Measurements from ENCODE around the gene SERPINB3.
"Not testable (repeated sequence)": the region's sequence is repeated elsewhere in the genome, so short reads cannot be mapped to it uniquely, and the experiment has no call there.

Gene SERPINB3

DNA sequence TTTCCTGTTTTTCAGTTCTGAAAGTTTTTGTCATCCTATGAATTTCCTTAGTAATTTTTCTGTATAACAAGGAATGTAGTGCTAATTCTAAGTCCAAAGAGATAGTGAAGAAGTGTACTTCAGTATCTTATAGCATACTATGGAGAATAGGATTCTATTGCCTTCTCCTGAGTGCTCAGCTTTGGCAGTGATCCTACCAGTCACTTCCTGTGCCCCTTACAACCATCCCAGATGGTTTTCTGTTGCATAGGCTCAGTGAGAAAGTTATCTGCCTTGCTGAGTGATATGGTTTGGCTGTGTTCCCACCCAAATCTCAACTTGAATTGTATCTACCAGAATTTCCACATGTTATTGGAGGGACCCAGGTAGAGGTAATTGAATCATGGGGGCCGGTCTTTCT, 17.0 kb downstream of the SERPINB3 start:
- not testable (repeated sequence) for DNase-seq

DNA sequence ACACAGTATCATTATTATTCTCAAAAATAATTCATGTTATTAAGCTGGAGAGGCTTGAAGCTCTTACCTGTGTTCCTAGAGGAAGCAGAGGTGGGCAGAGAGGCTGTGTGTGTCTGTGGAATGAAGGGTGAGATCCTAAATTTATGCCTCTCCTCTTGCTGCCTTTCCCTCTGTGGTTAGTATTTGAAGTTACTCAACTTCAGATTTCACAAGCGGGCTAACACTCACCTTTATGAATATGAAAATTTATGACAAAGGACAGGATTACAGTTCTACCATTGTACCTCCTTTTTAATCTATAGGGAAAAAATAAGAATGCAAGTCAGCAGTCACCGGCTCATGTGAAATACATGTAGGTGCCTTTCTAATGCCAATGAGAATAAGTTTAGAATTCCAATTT, 17.6 kb downstream of the SERPINB3 start, which contains the start of gene SERPINB4:
SERPINB4 (minus strand) TSS at position 115 of the 400 bp plus-strand sequence. CDS start 679 bp downstream, outside the sequence.
- not testable (repeated sequence) for DNase-seq

DNA sequence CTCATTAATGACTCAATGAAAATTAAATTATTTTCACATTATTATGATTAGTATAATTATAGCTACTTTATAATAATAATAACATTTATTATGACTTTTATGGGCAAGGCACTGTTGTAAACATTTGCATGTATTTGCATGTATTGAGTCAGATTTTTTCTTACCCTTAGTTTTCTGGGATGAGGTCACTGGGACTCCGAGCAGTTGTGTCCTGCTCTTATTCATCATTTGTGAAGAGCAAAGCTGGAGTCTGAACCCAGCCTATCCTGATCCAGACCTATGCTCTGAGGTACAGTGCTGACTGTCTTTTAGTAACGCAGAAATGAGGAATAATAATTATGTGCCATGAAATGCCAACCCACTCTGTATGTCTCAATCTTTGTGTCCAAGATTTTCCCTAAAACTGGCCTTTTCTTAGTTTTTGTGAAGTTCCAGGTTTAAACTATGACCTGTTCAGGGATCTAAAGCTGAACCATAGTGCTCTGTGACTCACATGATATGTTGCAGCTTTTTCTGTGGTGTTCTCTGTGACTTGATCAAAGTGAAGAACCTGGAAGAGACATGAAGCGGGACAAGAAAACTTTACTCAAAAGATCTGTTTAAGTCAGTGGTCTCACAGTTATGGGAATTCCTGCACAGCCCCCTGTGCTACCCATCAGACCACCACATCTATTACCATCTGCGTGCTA, 18.9 kb downstream of the SERPINB3 start:
- DNase-seq, result not testable (repeated sequence)

DNA sequence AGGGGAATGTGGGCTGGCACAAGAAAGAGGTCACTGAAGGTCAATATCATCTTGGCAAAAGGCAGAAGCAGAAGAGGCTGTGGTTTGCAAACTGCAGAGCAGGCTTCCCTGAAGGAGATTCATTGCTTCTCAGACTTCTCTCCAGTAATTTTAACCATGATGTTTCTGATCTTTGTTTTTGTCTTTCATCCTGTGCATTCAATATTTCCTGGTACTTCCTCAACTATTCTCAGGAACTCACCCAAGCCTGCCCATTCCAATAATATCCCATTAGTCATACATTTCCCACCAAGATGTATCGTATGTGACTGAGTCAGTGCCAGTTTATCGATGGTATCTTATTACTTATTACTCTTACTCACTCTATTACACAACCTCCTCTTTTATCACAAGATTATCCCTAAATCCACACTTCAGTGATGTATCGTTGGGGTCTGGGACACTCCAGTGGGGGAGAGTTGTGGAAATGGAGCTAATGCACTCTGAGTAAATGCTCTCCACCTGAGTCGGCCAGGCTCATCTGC, 20.5 kb downstream of the SERPINB3 start:
- not testable (repeated sequence) for DNase-seq

DNA sequence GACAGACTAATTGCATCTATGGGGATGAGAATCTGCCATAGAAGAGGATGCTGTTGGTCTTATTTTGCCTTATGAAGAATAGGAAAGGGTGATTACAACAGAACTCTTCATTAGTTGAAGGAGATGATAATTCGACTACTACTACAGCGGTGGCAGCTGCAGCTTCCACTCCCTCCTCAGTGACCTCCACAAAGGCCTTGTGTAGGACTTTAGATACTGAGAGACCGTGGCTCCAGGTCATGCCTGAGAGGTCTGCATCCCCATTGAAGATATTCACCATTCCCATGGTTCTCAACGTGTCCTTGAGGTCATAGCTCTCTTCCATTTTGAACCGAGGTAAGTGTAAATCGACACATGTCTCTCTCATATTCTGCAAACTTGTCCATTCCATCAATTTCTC, 24.0 kb downstream of the SERPINB3 start:
- DNase-seq, result no peak

DNA sequence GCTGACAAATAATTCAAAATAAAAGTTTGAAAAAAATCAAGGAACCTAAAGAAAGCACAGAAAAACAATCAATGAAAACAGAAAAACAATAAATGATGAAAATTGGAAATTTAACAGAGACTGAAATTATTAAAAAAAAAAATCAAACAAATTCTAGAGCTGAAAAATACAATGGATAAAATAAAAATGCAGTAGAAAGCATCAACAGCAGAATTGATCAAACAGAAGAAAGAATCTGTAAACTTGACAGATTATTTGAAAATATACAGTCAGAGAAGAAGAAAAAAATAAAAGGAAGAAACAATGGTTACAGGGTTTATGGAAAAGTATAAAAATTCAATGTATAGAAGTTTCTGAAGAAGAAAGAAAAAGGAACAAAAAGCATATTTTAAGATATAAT, 33.9 kb downstream of the SERPINB3 start:
- no peak for DNase-seq

DNA sequence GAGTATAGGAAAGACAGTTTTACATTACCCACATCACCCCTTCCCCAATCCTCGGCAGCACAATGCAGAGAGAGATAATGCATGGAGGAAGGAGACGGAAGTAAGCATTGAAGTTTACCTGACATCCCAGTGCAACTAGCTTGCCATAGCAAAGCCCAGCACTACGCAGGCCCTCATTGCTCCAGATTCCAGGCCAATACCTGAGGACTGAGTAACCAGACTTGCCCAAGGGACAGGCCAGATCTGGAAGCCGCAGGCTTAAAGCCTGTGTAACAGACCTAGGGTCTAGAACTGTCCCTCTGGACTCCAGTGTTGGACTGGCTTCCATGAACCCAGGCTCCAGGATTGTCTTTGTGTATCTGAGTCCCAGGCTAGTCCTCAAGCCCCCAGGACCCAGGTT, 35.3 kb downstream of the SERPINB3 start:
- no peak for DNase-seq

DNA sequence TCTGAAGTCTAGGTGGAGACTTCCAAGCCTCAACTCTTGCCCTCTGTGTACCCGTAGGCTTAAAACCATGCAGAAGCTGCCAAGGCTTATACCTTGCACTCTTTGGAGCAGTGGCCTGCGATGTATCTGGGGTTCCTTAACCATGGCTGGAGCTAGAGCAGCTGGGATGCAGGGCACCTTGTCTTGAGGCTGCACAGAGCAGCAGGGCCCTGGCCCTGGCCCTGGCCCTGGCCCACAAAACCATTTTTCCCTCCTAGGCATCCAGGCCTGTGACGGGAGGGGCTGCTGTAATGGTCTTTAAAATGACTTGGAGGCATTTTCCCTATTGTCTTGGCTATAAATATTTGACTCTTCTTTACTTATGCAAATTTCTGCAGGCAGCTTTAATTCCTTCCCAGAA, 36.8 kb downstream of the SERPINB3 start:
- no peak for DNase-seq

DNA sequence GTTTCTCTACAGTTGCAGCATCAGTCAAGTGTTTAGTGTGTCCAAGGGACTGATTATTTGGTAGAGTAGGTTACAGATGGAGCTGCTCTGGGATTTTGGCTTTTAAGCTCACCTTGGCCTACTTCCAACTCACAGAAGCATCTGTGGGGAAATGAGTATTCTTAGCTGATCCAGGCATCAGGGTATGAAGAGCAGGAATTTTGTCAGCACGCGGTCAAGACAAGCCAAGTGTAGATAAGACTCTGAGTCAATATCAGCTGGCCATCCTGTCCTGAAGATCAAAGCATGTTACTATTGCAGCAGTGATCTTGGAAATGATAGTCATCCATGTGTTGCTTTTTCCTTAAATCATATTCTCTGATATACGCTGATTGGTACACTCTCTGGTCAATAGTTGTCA, 42.0 kb downstream of the SERPINB3 start:
- no peak for DNase-seq

DNA sequence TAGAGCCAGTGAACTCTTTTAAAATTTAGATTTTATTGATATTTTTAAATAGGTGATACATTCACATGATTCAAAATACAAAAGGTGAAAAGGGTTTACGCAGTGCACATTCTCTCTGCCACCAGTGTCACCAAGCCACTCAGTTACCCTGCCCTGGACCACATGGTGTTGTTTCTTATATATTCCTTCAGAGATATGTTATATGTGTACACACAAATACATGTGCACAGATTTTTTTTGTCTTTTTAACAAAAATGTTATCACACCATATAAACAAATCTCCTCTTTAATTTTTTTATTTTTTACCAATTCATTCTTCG, 43.8 kb downstream of the SERPINB3 start:
- DNase-seq, result no peak

DNA sequence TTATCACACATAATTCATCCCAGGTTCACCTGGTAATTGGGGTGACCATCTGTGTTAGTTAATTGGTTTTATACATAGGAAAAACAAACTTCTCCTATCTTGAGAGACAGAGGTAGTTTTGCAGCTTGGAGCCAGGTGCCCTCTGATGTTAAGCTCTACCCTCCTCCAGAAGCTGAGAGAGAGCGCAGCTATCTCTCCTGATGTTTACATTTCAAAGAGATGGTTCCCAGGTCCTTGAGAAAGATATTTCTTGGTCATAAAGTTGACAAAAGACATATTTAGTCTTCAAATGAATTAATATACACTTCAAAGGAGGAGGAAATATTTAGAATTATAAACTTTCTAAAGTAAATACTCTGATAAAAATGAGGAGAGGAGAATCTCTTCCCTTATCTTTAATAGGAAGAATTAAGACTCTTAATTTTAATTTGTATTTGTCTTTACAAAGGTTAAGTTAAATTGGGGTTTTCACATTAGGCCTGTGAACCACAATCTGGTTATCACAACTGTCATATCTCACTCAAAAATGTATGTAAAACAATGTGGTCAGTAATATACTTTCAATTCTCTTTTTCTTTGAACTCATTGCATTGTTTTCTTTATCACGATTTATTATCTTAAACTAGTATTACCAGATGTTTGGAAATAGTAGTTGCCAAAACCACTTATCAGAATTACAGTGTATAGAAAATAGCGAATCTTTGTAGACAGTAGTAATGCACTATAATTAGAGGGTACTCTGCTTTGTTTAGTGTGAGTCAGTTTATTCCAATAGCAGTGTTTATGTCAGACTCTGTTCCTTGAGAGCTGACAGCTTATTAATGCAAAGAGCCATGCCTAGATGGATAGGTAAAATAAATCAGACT, 44.4 kb downstream of the SERPINB3 start:
- DNase-seq, result peak; percentile 92

DNA sequence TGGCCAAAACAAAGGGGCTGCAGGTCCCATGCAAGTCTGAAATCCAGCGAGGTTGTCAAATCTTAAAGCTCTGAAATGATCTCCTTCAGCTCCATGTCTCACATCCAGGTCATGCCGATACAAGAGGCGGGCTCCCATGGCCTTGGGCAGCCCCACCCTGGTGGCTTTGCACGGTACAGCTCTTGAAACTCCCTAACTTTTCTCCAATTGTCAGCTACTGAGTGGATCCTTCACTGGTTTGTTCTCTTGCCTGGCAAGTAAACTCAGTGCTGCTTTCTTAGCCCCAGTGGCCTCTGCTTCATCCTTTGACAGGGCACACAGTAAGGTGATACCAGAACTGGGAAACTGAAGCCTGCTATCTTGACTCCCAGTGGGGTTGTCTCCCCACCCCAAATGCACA, 48.3 kb downstream of the SERPINB3 start:
- DNase-seq, result no peak

DNA sequence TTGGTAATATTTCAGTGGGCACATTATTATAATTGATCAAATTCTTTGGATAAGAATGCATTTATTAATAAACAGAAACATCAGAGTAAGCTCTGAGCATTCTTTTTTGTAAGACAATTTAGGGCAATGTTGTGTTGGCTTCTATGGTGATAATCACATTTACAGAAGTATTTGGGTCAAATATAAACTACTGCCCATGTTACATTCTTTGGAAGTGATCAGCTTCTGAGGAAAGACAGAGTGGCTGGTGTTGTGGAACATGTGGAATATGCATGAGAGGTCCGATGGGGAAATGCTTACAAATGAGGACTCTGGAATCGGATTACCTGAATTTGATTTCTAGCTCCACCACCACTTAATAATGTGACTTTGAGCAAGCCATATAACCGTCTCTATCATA, 55.2 kb downstream of the SERPINB3 start:
- DNase-seq, result no peak
